ENCODE results near the gene ATL3. TPM values are rescaled to one million over a fixed set of nuclear protein-coding genes. Genes with fewer than 3 reads are reported as not detected.

The ATL3 gene
- total and polyA plus RNA-seq, 2 donors (not counting 1 experiment from before 2014, with no cell fraction given) = 111 to 147 TPM

GRCh38 chr11:63592975-63593395, 78.2 kb downstream of the ATL3 start:
- H3K27me3 ChIP-seq (ENCODE audit: control insufficient read depth, insufficient read depth, low read length) = no peaks in the 10 kb centered on the region
- TF ChIP-seq CTCF (conservative IDR thresholded peaks at IDR 0.05 in 1 of 2, IDR thresholded peaks at IDR 0.05 in 1 of 2; ENCODE audit: low read depth in 1 of 2, low read length in 2 of 2) (peak; percentile 58 to 63), EZH2 (IDR thresholded peaks at IDR 0.05; ENCODE audit: low read length, missing control alignments) (no peak)
- H3K9ac ChIP-seq (ENCODE audit: insufficient read depth, low read length) = no peak overlapping the region
- H4K20me1 ChIP-seq (ENCODE audit: control insufficient read depth, extremely low read depth, insufficient read depth, low read length) = no peaks in the 10 kb centered on the region
- no peaks in the 10 kb centered on the region for H3K36me3 ChIP-seq (ENCODE audit: control insufficient read depth, insufficient read depth, low read length)
- H3K4me1 ChIP-seq (ENCODE audit: control insufficient read depth, extremely low read depth, insufficient read depth, low read length) = no peaks in the 10 kb centered on the region
- no peaks in the 10 kb centered on the region for H3K79me2 ChIP-seq (ENCODE audit: control insufficient read depth, insufficient read depth, low read length)
- H2AFZ ChIP-seq (ENCODE audit: low read length) = no peak overlapping the region
- H3K4me3 ChIP-seq (replicated peaks in 1 of 4; ENCODE audit: control extremely low read depth in 1 of 4, insufficient read depth in 1 of 4, low read depth in 3 of 4, low read length in 4 of 4) = no peak overlapping the region
- no peak overlapping the region for H3K27ac ChIP-seq (ENCODE audit: insufficient read depth, low read length)
- H3K9me3 ChIP-seq (ENCODE audit: control insufficient read depth, insufficient read depth, low read depth, low read length) = no peaks in the 10 kb centered on the region
- H3K4me2 ChIP-seq (ENCODE audit: extremely low read depth, insufficient read depth, low read length) = no peak overlapping the region
- DNase-seq (ENCODE audit: low read depth in 2 of 2) = peak in 1 of 2 donors; percentile 23

- no peaks in the 10 kb centered on the region for H4K20me1 ChIP-seq (ENCODE audit: control insufficient read depth, extremely low read depth, insufficient read depth, low read length)
- TF ChIP-seq EZH2 (IDR thresholded peaks at IDR 0.05; ENCODE audit: low read length, missing control alignments) = no peak
- TF ChIP-seq CTCF (conservative IDR thresholded peaks at IDR 0.05 in 1 of 2, IDR thresholded peaks at IDR 0.05 in 1 of 2; ENCODE audit: low read depth in 1 of 2, low read length in 2 of 2) = no peak
- no peak overlapping the region for H3K27ac ChIP-seq (ENCODE audit: insufficient read depth, low read length)
- no peaks in the 10 kb centered on the region for H3K79me2 ChIP-seq (ENCODE audit: control insufficient read depth, insufficient read depth, low read length)
- H3K9ac ChIP-seq (ENCODE audit: insufficient read depth, low read length) = no peak overlapping the region
- H3K4me1 ChIP-seq (ENCODE audit: control insufficient read depth, extremely low read depth, insufficient read depth, low read length) = no peaks in the 10 kb centered on the region
- H3K36me3 ChIP-seq (ENCODE audit: control insufficient read depth, insufficient read depth, low read length) = no peaks in the 10 kb centered on the region
- H2AFZ ChIP-seq (ENCODE audit: low read length) = no peak overlapping the region
- no peaks in the 10 kb centered on the region for H3K27me3 ChIP-seq (ENCODE audit: control insufficient read depth, insufficient read depth, low read length)
- DNase-seq (ENCODE audit: low read depth in 2 of 2) = no peak
- H3K9me3 ChIP-seq (ENCODE audit: control insufficient read depth, insufficient read depth, low read depth, low read length) = no peaks in the 10 kb centered on the region
- H3K4me3 ChIP-seq (replicated peaks in 1 of 4; ENCODE audit: control extremely low read depth in 1 of 4, insufficient read depth in 1 of 4, low read depth in 3 of 4, low read length in 4 of 4) = no peak overlapping the region
- no peak overlapping the region for H3K4me2 ChIP-seq (ENCODE audit: extremely low read depth, insufficient read depth, low read length)
These were observed 81.0 kb downstream of the ATL3 start for GRCh38 chr11:63590024-63590788.

GRCh38 chr11:63589000-63589399, 82.2 kb downstream of the ATL3 start:
- no peak for DNase-seq (ENCODE audit: low read depth in 2 of 2)
- H3K36me3 ChIP-seq (ENCODE audit: control insufficient read depth, insufficient read depth, low read length) = no peaks in the 10 kb centered on the region
- TF ChIP-seq CTCF (conservative IDR thresholded peaks at IDR 0.05 in 1 of 2, IDR thresholded peaks at IDR 0.05 in 1 of 2; ENCODE audit: low read depth in 1 of 2, low read length in 2 of 2) (no peak), EZH2 (IDR thresholded peaks at IDR 0.05; ENCODE audit: low read length, missing control alignments) (no peak)
- H3K79me2 ChIP-seq (ENCODE audit: control insufficient read depth, insufficient read depth, low read length) = no peaks in the 10 kb centered on the region
- no peak overlapping the region for H3K4me3 ChIP-seq (replicated peaks in 1 of 4; ENCODE audit: control extremely low read depth in 1 of 4, insufficient read depth in 1 of 4, low read depth in 3 of 4, low read length in 4 of 4)
- H4K20me1 ChIP-seq (ENCODE audit: control insufficient read depth, extremely low read depth, insufficient read depth, low read length) = no peaks in the 10 kb centered on the region
- no peaks in the 10 kb centered on the region for H3K27me3 ChIP-seq (ENCODE audit: control insufficient read depth, insufficient read depth, low read length)
- no peaks in the 10 kb centered on the region for H3K4me1 ChIP-seq (ENCODE audit: control insufficient read depth, extremely low read depth, insufficient read depth, low read length)
- H2AFZ ChIP-seq (ENCODE audit: low read length) = no peak overlapping the region
- H3K4me2 ChIP-seq (ENCODE audit: extremely low read depth, insufficient read depth, low read length) = no peak overlapping the region
- no peak overlapping the region for H3K27ac ChIP-seq (ENCODE audit: insufficient read depth, low read length)
- no peak overlapping the region for H3K9ac ChIP-seq (ENCODE audit: insufficient read depth, low read length)
- H3K9me3 ChIP-seq (ENCODE audit: control insufficient read depth, insufficient read depth, low read depth, low read length) = no peaks in the 10 kb centered on the region
